IMR-90 (cell line): ENCODE data around the gene RFPL3. TPM values are rescaled to one million over a fixed set of nuclear protein-coding genes. Genes with fewer than 3 reads are reported as not detected.

Experiments used
- ATAC-seq: fragments of 200-7000 bp; cut with Tn5 transposase; 2 replicates; pipeline ENCODE4 v1.9.1; 2020; ENCODE audit warnings: low read depth, mild to moderate bottlenecking, moderate library complexity
- BruUV-seq: library from RNA; stranded (reverse); fragments of 400-500 nt; replicated peaks from 2 replicates; lab custom pipeline; 2021; lab: Mats Ljungman, UMichigan
- CTCF ChIA-PET: fragments of 300-600 bp; formaldehyde crosslinking; extraction: SDS; loops from one replicate; lab custom pipeline; 2021; ENCODE audit warnings: antibody characterized with exemption; lab: Yijun Ruan, JAX
- POLR2A ChIA-PET: fragments of 300-600 bp; sonication (Branson Sonifier 250); formaldehyde crosslinking; loops from one replicate; lab custom pipeline; 2022; ENCODE audit warnings: antibody characterized with exemption; ENCODE audit not compliant: unreplicated experiment; lab: Charles Lee
- DNase-seq: peaks from one replicate; pipeline ENCODE4 v3.0.0; 2013
- H2AFZ ChIP-seq: replicated peaks from 2 replicates; pipeline ENCODE3; 2013; ENCODE audit warnings: low read length, mild to moderate bottlenecking; ENCODE audit not compliant: poor library complexity
- H2AK5ac ChIP-seq: 2 replicates; pipeline ENCODE4 v1.6.1; 2013; ENCODE audit warnings: low read depth, low read length, inconsistent platforms
- H2AK9ac ChIP-seq: replicated peaks from 2 replicates; pipeline ENCODE3; 2013; ENCODE audit warnings: mild to moderate bottlenecking, low read depth, low read length, moderate library complexity; ENCODE audit not compliant: poor library complexity
- H2BK120ac ChIP-seq: 2 replicates; pipeline ENCODE4 v1.6.1; 2013; ENCODE audit warnings: low read depth, low read length, inconsistent platforms
- H2BK15ac ChIP-seq: 3 replicates; pipeline ENCODE4 v1.6.1; 2013; ENCODE audit warnings: low read depth, low read length, inconsistent platforms
- H2BK20ac ChIP-seq: 2 replicates; pipeline ENCODE4 v1.6.1; 2013; ENCODE audit warnings: low read depth, mild to moderate bottlenecking, inconsistent platforms, low read length, moderate library complexity
- H2BK5ac ChIP-seq: 2 replicates; pipeline ENCODE4 v1.6.1; 2013; ENCODE audit warnings: mild to moderate bottlenecking, low read depth, low read length, inconsistent platforms; ENCODE audit not compliant: poor library complexity, severe bottlenecking
- H3K14ac ChIP-seq: replicated peaks from 2 replicates; pipeline ENCODE4 v1.6.1; 2013; ENCODE audit warnings: low read depth, low read length, inconsistent platforms
- H3K18ac ChIP-seq: 2 replicates; pipeline ENCODE4 v1.6.1; 2013; ENCODE audit warnings: low read depth, low read length, control low read depth
- H3K23ac ChIP-seq: 2 replicates; pipeline ENCODE4 v1.6.1; 2013; ENCODE audit warnings: low read depth, low read length, inconsistent platforms
- H3K27ac ChIP-seq: 2 replicates; pipeline ENCODE4 v1.5.1; 2013; ENCODE audit warnings: mild to moderate bottlenecking, control low read depth, low read length; ENCODE audit not compliant: insufficient read depth
- H3K27me3 ChIP-seq: 2 replicates; pipeline ENCODE4 v1.6.1; 2013; ENCODE audit warnings: low read length; ENCODE audit not compliant: control insufficient read depth, insufficient read depth
- H3K36me3 ChIP-seq: 2 replicates; pipeline ENCODE4 v1.6.1; 2013; ENCODE audit warnings: low read length, mixed read lengths; ENCODE audit not compliant: control insufficient read depth, insufficient read depth
- H3K4ac ChIP-seq: 2 replicates; pipeline ENCODE4 v1.6.1; 2013; ENCODE audit warnings: low read depth, low read length, inconsistent platforms
- H3K4me1 ChIP-seq: 2 replicates; pipeline ENCODE4 v1.6.1; 2013; ENCODE audit warnings: low read length, mixed read lengths; ENCODE audit not compliant: control insufficient read depth, insufficient read depth
- H3K4me2 ChIP-seq: 2 replicates; pipeline ENCODE4 v1.6.1; 2013; ENCODE audit warnings: low read depth, mild to moderate bottlenecking, control low read depth, low read length, moderate library complexity
- H3K4me3 ChIP-seq: 2 replicates; pipeline ENCODE4 v1.5.1; 2013; ENCODE audit warnings: low read depth, mild to moderate bottlenecking, control low read depth, low read length, moderate library complexity; ENCODE audit not compliant: insufficient read depth
- H3K56ac ChIP-seq: 2 replicates; pipeline ENCODE4 v1.6.1; 2013; ENCODE audit warnings: low read length, inconsistent platforms; ENCODE audit not compliant: insufficient read depth; ENCODE audit errors: extremely low read depth
- H3K79me1 ChIP-seq, 2 experiments: 2 replicates each; pipeline ENCODE4 v1.6.1; 2013; ENCODE audit warnings: low read length in 2 of 2, inconsistent platforms in 1 of 2, low read depth in 1 of 2
- H3K9ac ChIP-seq: 2 replicates; pipeline ENCODE4 v1.6.1; 2013; ENCODE audit warnings: low read depth, low read length, control low read depth
- H3K9me1 ChIP-seq: 2 replicates; pipeline ENCODE4 v1.6.1; 2013; ENCODE audit warnings: low read length, inconsistent platforms; ENCODE audit not compliant: insufficient read depth
- H3K9me3 ChIP-seq: 2 replicates; pipeline ENCODE4 v1.6.1; 2013; ENCODE audit warnings: low read length; ENCODE audit not compliant: control insufficient read depth, insufficient read depth
- H4K20me1 ChIP-seq: 2 replicates; pipeline ENCODE4 v1.6.1; 2013; ENCODE audit warnings: low read length, inconsistent platforms; ENCODE audit not compliant: insufficient read depth
- H4K5ac ChIP-seq: 2 replicates; pipeline ENCODE4 v1.6.1; 2013; ENCODE audit warnings: mild to moderate bottlenecking, low read depth, low read length, control low read depth
- H4K8ac ChIP-seq, 2 experiments: 2 replicates each; pipeline ENCODE4 v1.6.1; 2013; ENCODE audit warnings: low read depth in 2 of 2, low read length in 2 of 2, control low read depth in 1 of 2, inconsistent platforms in 1 of 2
- H4K91ac ChIP-seq: 2 replicates; pipeline ENCODE4 v1.6.1; 2013; ENCODE audit warnings: low read depth, low read length, inconsistent platforms; ENCODE audit not compliant: insufficient read depth
- BHLHE40 ChIP-seq: fragments of 150-350 bp; IDR thresholded peaks from 2 replicates; pipeline ENCODE4 v1.6.1; 2016; ENCODE audit warnings: mild to moderate bottlenecking, low read depth, low read length
- CEBPB ChIP-seq: IDR thresholded peaks from 2 replicates; pipeline ENCODE4 v1.6.1; 2012; ENCODE audit warnings: low read depth, low read length, improper control_type of control experiment
- CHD1 ChIP-seq: IDR thresholded peaks from 2 replicates; pipeline ENCODE4 v1.6.1; 2012; ENCODE audit warnings: low read depth, low read length, improper control_type of control experiment
- FOS ChIP-seq: fragments of 150-350 bp; IDR thresholded peaks from 2 replicates; pipeline ENCODE4 v1.6.1; 2016; ENCODE audit warnings: low read depth, low read length
- MAFK ChIP-seq: IDR thresholded peaks from 2 replicates; pipeline ENCODE4 v1.6.1; 2012; ENCODE audit warnings: low read depth, low read length, improper control_type of control experiment
- MAZ ChIP-seq: IDR thresholded peaks from 2 replicates; pipeline ENCODE4 v1.6.1; 2012; ENCODE audit warnings: low read depth, mild to moderate bottlenecking, low read length, improper control_type of control experiment, moderate library complexity, borderline replicate concordance
- NFE2L2 ChIP-seq: fragments of 150-350 bp; IDR thresholded peaks from 2 replicates; pipeline ENCODE4 v1.6.1; 2016; ENCODE audit warnings: low read depth, mild to moderate bottlenecking, low read length
- POLR2A ChIP-seq: IDR thresholded peaks from 2 replicates; pipeline ENCODE4 v1.6.1; 2012; ENCODE audit warnings: mild to moderate bottlenecking, low read depth, low read length
- RAD21 ChIP-seq: IDR thresholded peaks from 2 replicates; pipeline ENCODE4 v1.6.1; 2012; ENCODE audit warnings: low read length, improper control_type of control experiment
- RCOR1 ChIP-seq: IDR thresholded peaks from 2 replicates; pipeline ENCODE4 v1.6.1; 2012; ENCODE audit warnings: mild to moderate bottlenecking, low read length, improper control_type of control experiment; ENCODE audit not compliant: insufficient replicate concordance
- RFX5 ChIP-seq: IDR thresholded peaks from 2 replicates; pipeline ENCODE4 v1.8.0; 2012; ENCODE audit warnings: low read depth, mild to moderate bottlenecking, low read length, moderate library complexity
- SMC3 ChIP-seq: fragments of 150-350 bp; IDR thresholded peaks from 2 replicates; pipeline ENCODE4 v1.6.1; 2016; ENCODE audit warnings: low read depth, mild to moderate bottlenecking, antibody characterized with exemption, low read length, moderate library complexity
- WGBS, 2 experiments: methylation state at CpG; one replicate each; pipeline versions ENCODE4 v1.1.5 to v1.1.7; 2013; ENCODE audit warnings: missing lambda C conversion rate in 2 of 2; ENCODE audit not compliant: insufficient read length in 1 of 2; ENCODE audit errors: extremely low coverage in 2 of 2; 5-methylcytosine and 5-hydroxymethylcytosine counted together
- dilution Hi-C: fragments of 300-500 bp; cut with HindIII; formaldehyde crosslinking; loops from one replicate; pipeline ENCODE4 v1.14.3; 2018; ENCODE audit warnings: low sequenced_read_pairs; ENCODE audit not compliant: unreplicated experiment
- in situ Hi-C: fragments of 300-500 bp; cut with MboI; formaldehyde crosslinking; loops from 3 replicates; pipeline ENCODE4 v1.14.3; 2019; ENCODE audit warnings: low sequenced_read_pairs, inconsistent platforms, mixed read lengths
- intact Hi-C: fragments of 100-400 bp; cut with micrococcal nuclease; formaldehyde crosslinking; loops from 2 replicates; pipeline ENCODE4 v1.10.0; 2022
- polyA plus RNA-seq, 3 experiments: library from polyadenylated mRNA; depleted of rRNA; stranded (reverse); fragments of >200 nt; gene quantifications; 2 replicates each; pipeline ENCODE4 v1.2.3, GENCODE V29; 2012; ENCODE audit warnings: low replicate concordance in 1 of 3
- total RNA-seq: library from RNA; depleted of rRNA; stranded (reverse); fragments of >200 nt; gene quantifications from 2 replicates; pipeline ENCODE4 v1.2.3, GENCODE V29; 2012
- TF ChIP-seq, protein P1 (sequence below): fragments of 150-350 bp; IDR thresholded peaks from 2 replicates; pipeline ENCODE4 v1.6.1; 2017; ENCODE audit warnings: mild to moderate bottlenecking, antibody characterized with exemption, low read length, low read depth
- TF ChIP-seq, protein P2 (sequence below): conservative IDR thresholded peaks from 2 replicates; pipeline ENCODE4 v1.5.1; 2012; ENCODE audit warnings: mild to moderate bottlenecking, low read depth, low read length, improper control_type of control experiment
- TF ChIP-seq, protein P3 (sequence below): fragments of 150-350 bp; IDR thresholded peaks from 2 replicates; pipeline ENCODE4 v1.6.1; 2016; ENCODE audit warnings: low read depth, mild to moderate bottlenecking, low read length, moderate library complexity, borderline replicate concordance

Gene RFPL3
- total and polyA plus RNA-seq, 2 of the 4 experiments (the other 2 are of a cell fraction) = not detected

DNA sequence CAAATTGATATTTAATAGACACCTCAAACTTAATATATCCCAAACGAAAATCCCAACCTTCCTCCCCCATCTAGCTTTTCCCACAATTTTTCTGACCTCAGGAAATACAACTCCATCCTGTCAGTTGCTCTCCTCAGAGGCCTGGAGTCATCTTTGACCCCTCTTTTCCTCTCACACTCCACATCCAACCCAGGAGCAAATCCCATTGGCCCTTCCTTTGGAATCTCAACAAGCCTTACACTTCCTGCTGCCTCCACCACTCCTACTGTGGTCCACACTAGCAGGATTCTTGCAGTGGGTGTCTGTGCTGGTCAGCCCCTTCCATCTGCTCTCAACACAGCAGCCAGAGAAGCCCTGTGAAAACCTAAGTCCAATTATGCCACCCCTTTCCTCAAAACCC, 39.3 kb upstream of the RFPL3 start:
- CTCF ChIA-PET = no interaction called here
- 0% methylated on average over 1 of the region's 1 CpG; no CpG with 5 or more reads in 1 of the 2 experiments for WGBS, 2 experiments

More for the DNA sequence above, 39.3 kb upstream of the RFPL3 start:
- no peak for ATAC-seq
- Histone ChIP-seq H3K36me3 (no peaks in the 10 kb centered on the region), H4K91ac (no peak overlapping the region), H3K27ac (no peak overlapping the region), H2BK15ac (no peak overlapping the region), H3K4me3 (no peak overlapping the region), H3K9me1 (no peaks in the 10 kb centered on the region), H3K9me3 (no peaks in the 10 kb centered on the region), H3K18ac (no peak overlapping the region), H3K23ac (no peak overlapping the region), H3K4me2 (no peak overlapping the region), H2BK20ac (no peak overlapping the region), H2BK120ac (no peak overlapping the region), H4K5ac (no peak overlapping the region), H2BK5ac (no peak overlapping the region), H3K9ac (no peak overlapping the region), H3K27me3 (no peaks in the 10 kb centered on the region; the same call in 1 of the 2 replicates), H2AK5ac (no peak overlapping the region), H3K4ac (no peak overlapping the region), H2AK9ac (no peak overlapping the region), H3K4me1 (no peaks in the 10 kb centered on the region), H2AFZ (no peak overlapping the region), H4K20me1 (no peaks in the 10 kb centered on the region), H3K14ac (no peak overlapping the region), H4K8ac (no peak overlapping the region), H3K56ac (no peak overlapping the region), H3K79me1 (no peaks in the 10 kb centered on the region)
- TF ChIP-seq, protein P1, sequence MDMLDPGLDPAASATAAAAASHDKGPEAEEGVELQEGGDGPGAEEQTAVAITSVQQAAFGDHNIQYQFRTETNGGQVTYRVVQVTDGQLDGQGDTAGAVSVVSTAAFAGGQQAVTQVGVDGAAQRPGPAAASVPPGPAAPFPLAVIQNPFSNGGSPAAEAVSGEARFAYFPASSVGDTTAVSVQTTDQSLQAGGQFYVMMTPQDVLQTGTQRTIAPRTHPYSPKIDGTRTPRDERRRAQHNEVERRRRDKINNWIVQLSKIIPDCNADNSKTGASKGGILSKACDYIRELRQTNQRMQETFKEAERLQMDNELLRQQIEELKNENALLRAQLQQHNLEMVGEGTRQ = no peak
- TF ChIP-seq RFX5 (no peak), RAD21 (no peak), CEBPB (no peak), NFE2L2 (no peak), SMC3 (no peak), MAZ (no peak), RCOR1 (no peak), POLR2A (no peak), MAFK (no peak), FOS (no peak), CHD1 (no peak), BHLHE40 (no peak)
- TF ChIP-seq, protein P2, sequence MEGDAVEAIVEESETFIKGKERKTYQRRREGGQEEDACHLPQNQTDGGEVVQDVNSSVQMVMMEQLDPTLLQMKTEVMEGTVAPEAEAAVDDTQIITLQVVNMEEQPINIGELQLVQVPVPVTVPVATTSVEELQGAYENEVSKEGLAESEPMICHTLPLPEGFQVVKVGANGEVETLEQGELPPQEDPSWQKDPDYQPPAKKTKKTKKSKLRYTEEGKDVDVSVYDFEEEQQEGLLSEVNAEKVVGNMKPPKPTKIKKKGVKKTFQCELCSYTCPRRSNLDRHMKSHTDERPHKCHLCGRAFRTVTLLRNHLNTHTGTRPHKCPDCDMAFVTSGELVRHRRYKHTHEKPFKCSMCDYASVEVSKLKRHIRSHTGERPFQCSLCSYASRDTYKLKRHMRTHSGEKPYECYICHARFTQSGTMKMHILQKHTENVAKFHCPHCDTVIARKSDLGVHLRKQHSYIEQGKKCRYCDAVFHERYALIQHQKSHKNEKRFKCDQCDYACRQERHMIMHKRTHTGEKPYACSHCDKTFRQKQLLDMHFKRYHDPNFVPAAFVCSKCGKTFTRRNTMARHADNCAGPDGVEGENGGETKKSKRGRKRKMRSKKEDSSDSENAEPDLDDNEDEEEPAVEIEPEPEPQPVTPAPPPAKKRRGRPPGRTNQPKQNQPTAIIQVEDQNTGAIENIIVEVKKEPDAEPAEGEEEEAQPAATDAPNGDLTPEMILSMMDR = no peak
- TF ChIP-seq, protein P3, sequence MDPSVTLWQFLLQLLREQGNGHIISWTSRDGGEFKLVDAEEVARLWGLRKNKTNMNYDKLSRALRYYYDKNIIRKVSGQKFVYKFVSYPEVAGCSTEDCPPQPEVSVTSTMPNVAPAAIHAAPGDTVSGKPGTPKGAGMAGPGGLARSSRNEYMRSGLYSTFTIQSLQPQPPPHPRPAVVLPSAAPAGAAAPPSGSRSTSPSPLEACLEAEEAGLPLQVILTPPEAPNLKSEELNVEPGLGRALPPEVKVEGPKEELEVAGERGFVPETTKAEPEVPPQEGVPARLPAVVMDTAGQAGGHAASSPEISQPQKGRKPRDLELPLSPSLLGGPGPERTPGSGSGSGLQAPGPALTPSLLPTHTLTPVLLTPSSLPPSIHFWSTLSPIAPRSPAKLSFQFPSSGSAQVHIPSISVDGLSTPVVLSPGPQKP = no peak
- DNase-seq = no peak
- no TSS peak for BruUV-seq
- intact Hi-C loops = no loop called here
- POLR2A ChIA-PET = no interaction called here
- dilution Hi-C loops = no loop called here
- in situ Hi-C loops = no loop called here
